EH (cell line): Measurements from ENCODE around the gene EGFL8.
A peak's percentile ranks its signal among the peaks of the same experiment; 100 is the strongest.
"Not testable (repeated sequence)": the region's sequence is repeated elsewhere in the genome, so short reads cannot be mapped to it uniquely, and the experiment has no call there.

Experiments
- DNase-seq: peaks from one replicate; pipeline ENCODE4 v3.0.0-alpha.2; 2015; ENCODE audit warnings: low read depth

Gene EGFL8

GRCh38 chr6:32164295-32164694, at the start of gene EGFL8:
TSS of gene EGFL8 (plus strand) at chr6:32164595. CDS start at chr6:32166166, 1,571 bp downstream.
- no peak for DNase-seq

- peak; percentile 88 for DNase-seq
Observed at GRCh38 chr6:32114796-32115195, 49.6 kb upstream of the EGFL8 start.

GRCh38 chr6:32115623-32116022, 48.8 kb upstream of the EGFL8 start:
- no peak for DNase-seq

GRCh38 chr6:32116674-32117073, 47.7 kb upstream of the EGFL8 start:
- DNase-seq = peak; percentile 45

GRCh38 chr6:32117461-32117860, 46.9 kb upstream of the EGFL8 start:
- no peak for DNase-seq

DNA sequence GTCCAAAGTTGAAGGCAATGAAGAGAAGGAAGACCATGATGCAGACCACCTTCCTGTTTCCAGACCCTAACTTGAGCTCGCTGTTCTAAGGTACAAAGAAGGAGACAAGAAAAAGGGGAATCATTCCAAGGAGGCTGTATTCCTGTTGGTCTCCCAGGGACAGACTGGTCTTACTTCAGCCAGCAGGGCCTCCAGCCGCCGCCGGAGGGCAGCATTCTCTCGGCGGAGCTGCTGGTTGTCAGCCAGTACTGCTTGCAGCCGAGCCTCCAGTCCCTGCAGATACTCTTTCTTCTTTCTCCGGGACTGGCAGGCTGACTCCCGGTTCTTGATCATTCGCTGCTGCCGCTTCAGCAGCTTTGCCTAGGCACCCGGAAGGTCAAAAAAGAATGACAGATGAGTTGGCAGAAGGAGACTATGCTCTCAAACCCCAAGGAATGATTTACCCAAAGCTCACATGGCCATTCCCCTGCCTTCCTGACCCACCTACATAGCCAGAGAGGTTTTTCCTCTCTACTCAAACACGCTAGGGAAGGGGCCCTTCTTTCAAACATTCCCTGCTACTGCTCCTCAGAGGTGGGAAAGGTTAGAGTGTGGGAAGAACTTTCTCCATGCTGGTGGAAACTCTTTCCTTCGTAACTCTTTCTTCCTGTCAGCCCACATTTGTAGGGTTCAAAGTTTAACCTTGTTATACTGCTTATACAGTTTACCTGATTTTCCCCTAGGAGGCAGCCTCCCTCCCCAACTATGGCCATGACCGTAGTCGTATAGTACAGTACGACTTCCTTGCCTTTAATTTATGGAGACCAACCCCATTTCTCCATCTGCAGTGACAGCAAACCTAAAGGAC, 45.4 kb upstream of the EGFL8 start:
- DNase-seq = peak; percentile 86

- DNase-seq = no peak
Observed at GRCh38 chr6:32120573-32121059, 43.8 kb upstream of the EGFL8 start.

DNA sequence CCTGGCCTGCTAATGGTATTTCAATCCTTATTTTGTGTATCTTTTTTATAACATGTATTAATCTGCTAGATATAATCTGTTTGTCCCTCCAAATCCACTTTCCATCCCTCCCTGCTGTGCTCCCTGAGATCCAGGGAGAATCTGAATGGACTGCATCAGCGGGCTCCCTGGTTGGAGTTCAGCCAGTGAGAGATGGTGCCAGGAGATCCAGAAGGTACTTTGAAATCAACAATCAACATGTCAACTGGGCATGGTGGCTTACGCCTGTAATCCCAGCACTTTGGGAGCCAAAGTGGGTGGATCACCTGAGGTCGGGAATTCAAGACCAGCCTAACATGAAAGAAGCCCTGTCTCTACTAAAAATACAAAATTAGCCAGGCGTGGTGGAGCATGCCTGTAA, 40.7 kb upstream of the EGFL8 start:
- DNase-seq = no peak

- no peak for DNase-seq
Observed at GRCh38 chr6:32126880-32127279, 37.5 kb upstream of the EGFL8 start.

DNA sequence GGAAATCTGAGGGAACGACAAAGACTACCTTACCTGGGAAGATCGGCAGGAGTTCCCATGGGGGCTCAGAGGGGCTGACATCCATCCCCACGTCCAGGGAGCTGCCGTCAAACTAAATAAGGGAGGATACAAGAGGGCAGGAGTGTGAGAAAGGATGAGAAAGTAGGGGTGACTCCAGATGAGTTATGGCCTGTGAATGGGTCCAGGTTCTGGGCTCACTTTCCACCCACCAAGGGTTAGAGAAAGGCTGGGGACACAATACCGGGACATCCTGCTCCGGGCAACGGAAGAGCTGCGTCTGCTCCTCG, 37.0 kb upstream of the EGFL8 start:
- no peak for DNase-seq

- peak; percentile 100 for DNase-seq
Observed at GRCh38 chr6:32127717-32128592, 36.4 kb upstream of the EGFL8 start, which contains the start of gene ATF6B. TSS of gene ATF6B (minus strand) at chr6:32128246. CDS start at chr6:32128207, 39 bp downstream.

- no peak for DNase-seq
Observed at GRCh38 chr6:32128751-32129296, 35.6 kb upstream of the EGFL8 start.

GRCh38 chr6:32129297-32130088, 34.9 kb upstream of the EGFL8 start:
- no peak for DNase-seq

DNA sequence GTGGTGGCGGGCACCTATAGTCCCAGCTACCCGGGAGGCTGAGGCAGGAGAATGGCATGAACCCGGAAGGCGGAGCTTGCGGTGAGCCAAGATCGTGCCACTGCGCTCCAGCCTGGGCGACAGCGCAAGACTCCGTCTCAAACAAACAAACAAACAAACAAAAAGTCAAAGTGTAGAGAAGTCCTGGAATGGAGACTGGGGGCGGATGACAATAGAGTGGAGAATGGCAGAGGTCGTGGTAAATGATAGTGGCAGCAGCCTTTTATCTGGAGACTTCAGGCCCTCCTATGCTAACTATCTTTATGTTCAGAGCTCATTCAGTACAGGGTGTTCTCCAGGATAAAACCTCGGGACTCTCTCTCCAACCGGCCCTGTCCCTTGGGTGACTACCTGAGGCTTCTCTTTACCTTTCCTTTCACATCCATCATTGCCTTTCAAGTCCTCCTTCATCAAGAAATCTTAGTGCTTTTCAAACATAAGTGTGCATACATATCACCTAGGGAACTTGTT, 32.9 kb upstream of the EGFL8 start:
- DNase-seq = no peak

DNA sequence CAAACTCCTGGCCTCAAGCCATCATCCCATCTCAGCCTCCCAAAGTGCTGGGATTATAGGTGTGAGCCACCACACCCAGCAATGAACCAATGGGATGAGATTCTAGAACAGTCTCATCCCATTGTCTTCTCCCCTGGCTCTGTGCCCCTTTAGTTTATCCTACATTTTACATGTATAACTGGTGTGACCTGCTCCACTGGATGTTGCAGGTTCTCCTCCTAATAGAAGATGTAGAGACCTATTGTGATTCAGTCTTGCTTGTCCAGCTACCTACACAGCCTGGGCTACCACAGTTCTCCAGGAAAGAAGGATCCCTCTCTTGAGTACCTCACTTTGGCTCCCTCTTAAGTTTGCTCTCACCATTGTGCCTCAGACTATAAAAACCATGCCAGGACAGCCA, 32.3 kb upstream of the EGFL8 start:
- DNase-seq = no peak

DNA sequence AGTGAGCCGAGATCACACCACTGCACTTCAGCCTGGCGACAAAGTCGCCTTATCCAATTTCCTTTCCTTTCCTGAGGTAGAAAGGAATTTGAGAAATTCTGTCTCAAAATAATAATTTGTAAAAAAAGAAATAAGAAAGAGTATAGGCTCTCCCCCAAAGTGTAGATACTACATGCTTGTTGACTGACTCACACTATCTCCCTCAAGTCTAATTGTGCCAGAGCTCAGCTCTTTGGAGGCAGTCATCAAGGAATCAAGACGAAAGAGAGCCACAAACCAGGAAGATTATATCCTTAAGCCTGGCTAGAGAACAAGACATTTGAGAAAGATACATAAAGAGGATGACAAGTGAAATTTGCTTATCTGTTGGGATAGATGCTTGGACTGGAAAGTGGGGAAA, 30.6 kb upstream of the EGFL8 start:
- DNase-seq = peak; percentile 85

DNA sequence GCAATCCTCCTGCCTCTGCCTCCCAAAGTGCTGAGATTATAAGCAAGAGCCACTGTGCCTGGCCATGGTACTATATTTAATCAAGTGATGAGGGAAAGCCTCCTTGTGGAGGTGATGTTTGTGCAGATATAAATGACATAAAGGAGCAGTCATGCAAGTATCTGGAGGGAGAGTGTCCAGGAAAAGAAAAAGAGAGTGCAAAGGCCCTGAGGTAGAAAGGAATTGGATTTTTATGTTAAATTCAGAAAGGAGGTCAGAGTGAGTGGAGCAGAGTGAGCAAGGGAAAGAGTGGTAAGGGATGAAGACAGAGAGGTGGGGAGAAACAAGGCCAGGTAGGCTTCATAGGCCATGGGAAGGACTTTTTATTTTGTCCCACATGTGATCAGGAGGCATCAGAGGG, 26.9 kb upstream of the EGFL8 start:
- no peak for DNase-seq

DNA sequence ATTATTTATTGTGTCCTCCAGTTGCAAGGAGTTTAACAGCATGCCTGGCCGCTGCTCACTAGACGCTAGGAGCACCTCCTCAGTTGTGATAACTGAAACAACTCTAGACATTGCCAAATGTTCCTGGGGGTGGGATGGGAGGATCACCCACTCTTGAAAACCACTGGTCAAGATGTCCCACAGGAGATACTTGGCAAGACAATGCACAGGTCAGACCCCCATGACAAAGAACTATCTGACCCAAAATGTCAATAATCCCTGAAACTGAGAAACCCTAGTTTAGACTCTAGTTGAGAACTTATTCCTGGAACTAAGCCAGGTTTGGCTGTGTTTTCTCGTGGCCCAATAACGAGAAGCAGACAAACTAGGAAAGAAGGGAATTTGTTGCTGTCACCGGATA, 24.8 kb upstream of the EGFL8 start:
- DNase-seq = no peak

- no peak for DNase-seq
Observed at GRCh38 chr6:32140420-32141046, 23.9 kb upstream of the EGFL8 start.

DNA sequence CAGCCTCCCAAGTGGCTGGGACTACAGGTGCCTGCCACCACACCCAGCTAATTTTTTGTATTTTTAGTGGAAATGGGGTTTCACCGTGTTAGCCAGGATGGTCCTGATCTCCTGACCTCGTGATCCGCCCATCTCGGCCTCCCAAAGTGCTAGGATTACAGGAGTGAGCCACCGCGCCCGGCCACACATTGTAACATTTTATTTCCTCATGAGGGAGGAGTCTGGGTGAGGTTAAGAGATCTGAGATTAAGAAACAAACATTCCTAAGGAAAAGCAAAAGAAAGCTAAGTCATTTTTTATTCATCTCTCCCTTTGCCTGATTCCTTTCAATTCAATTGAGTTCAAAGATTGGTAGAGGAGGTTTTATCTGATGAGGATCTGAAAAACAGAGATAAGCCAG, 20.2 kb upstream of the EGFL8 start:
- not testable (repeated sequence) for DNase-seq

DNA sequence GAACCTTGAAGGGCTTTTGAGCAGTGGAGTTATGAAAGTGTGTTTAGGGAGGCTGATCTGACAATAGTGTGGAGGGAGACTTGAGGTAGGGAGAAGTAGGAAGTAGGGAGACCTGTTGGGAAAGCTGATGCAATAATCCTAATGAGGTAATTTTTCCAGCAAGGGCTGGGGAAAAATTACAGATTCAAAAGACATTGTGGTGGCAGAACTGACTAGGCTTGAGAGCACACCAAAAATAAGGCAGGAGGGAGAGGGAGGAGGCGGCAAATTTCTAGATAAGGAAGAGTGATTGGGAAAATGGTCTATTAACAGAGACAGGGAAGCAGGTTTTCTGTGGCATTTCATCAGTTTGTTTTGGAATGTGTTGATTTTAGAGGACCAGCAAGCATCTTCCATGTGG, 18.1 kb upstream of the EGFL8 start:
- no peak for DNase-seq
